Hepatocyte (in vitro differentiated cells): Measurements from ENCODE around the gene C2CD4A.

ENCODE experiments used
- EZH2 ChIP-seq: fragments of 200-600 bp; sonication (generic); IDR thresholded peaks from 2 replicates; pipeline ENCODE4 v1.6.1; 2016; ENCODE audit warnings: antibody characterized with exemption, mild to moderate bottlenecking, borderline replicate concordance
- EZH2phosphoT487 ChIP-seq: fragments of 200-600 bp; sonication (generic); IDR thresholded peaks from one replicate; pipeline ENCODE4 v1.6.1; 2018; ENCODE audit warnings: antibody characterized with exemption, mild to moderate bottlenecking, low read depth, moderate library complexity; ENCODE audit not compliant: unreplicated experiment, severe bottlenecking
- TF ChIP-seq, protein P1 (sequence below): fragments of 200-600 bp; sonication (generic); IDR thresholded peaks from 2 replicates; pipeline ENCODE4 v1.5.1; 2016; ENCODE audit warnings: antibody characterized with exemption, mild to moderate bottlenecking; ENCODE audit not compliant: poor library complexity

DNA sequence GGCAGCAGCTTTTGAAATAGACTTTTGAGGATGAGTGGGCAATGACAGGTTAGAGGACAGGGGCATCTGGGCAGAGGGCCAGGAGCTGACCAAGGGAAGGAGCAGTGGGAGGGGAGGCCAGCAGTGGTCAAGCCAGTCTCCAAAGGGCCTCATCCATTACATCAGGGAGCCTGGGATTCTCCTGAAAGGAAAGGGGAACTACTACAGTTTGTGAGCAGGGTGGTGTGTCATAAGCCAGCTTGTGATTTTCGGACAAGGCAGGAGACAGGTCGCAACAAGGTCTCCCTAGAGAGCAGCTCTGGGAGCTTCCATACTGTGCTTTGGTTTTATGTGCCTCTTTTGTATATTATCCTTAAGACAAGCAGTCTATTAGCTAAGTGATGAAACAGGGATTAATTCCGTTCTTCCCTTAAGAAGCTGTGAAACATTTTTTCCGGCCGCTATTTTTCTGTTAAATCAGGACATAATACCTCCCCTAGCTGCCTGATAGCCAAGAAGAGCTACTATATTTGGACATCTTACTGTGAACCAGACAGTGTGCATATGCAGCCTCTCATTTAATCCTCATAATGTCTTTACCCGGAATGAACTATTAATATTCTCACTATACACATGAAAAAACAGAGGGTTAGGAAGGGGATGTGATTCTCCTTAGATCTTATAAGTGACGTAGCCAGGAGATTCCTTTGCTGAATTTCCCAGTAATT is 51.9 kb downstream of the C2CD4A start:
- TF ChIP-seq, protein P1, sequence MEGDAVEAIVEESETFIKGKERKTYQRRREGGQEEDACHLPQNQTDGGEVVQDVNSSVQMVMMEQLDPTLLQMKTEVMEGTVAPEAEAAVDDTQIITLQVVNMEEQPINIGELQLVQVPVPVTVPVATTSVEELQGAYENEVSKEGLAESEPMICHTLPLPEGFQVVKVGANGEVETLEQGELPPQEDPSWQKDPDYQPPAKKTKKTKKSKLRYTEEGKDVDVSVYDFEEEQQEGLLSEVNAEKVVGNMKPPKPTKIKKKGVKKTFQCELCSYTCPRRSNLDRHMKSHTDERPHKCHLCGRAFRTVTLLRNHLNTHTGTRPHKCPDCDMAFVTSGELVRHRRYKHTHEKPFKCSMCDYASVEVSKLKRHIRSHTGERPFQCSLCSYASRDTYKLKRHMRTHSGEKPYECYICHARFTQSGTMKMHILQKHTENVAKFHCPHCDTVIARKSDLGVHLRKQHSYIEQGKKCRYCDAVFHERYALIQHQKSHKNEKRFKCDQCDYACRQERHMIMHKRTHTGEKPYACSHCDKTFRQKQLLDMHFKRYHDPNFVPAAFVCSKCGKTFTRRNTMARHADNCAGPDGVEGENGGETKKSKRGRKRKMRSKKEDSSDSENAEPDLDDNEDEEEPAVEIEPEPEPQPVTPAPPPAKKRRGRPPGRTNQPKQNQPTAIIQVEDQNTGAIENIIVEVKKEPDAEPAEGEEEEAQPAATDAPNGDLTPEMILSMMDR, result no peak
- TF ChIP-seq EZH2phosphoT487 (no peak), EZH2 (no peak)
